Karpas-422 (cell line): ENCODE measurements around the gene ADAT1. TPM values are rescaled to one million over a fixed set of nuclear protein-coding genes. Genes with fewer than 3 reads are reported as not detected.

ENCODE experiments used
- DNase-seq: peaks from one replicate; pipeline ENCODE4 v3.0.0-alpha.2; 2015
- H2AFZ ChIP-seq: fragments of 200-600 bp; sonication (generic); 2 replicates; pipeline ENCODE4 v1.6.1; 2014; ENCODE audit warnings: antibody characterized with exemption, low read length, mixed read lengths
- H3K27ac ChIP-seq: fragments of 200-600 bp; sonication (generic); 2 replicates; pipeline ENCODE4 v1.5.1; 2014; ENCODE audit warnings: mild to moderate bottlenecking, low read length, moderate library complexity
- H3K27me3 ChIP-seq: fragments of 200-600 bp; sonication (generic); 2 replicates; pipeline ENCODE4 v1.6.1; 2014; ENCODE audit warnings: low read length, mixed read lengths
- H3K36me3 ChIP-seq: fragments of 200-600 bp; sonication (generic); 2 replicates; pipeline ENCODE4 v1.6.1; 2014; ENCODE audit warnings: low read length, mixed read lengths; ENCODE audit not compliant: insufficient read depth
- H3K4me1 ChIP-seq: fragments of 200-600 bp; sonication (generic); 2 replicates; pipeline ENCODE4 v1.6.1; 2014; ENCODE audit warnings: mild to moderate bottlenecking, low read length, mixed read lengths
- H3K4me2 ChIP-seq: fragments of 200-600 bp; sonication (generic); 2 replicates; pipeline ENCODE4 v1.6.1; 2014; ENCODE audit warnings: low read length, low read depth, mild to moderate bottlenecking; ENCODE audit not compliant: poor library complexity, severe bottlenecking
- H3K4me3 ChIP-seq: fragments of 200-600 bp; sonication (generic); 2 replicates; pipeline ENCODE4 v1.5.1; 2014; ENCODE audit warnings: mild to moderate bottlenecking, antibody characterized with exemption, low read length, mixed read lengths
- H3K79me2 ChIP-seq: fragments of 200-600 bp; sonication (generic); 2 replicates; pipeline ENCODE4 v1.6.1; 2014; ENCODE audit warnings: mild to moderate bottlenecking, low read length, mixed read lengths
- H3K9ac ChIP-seq: fragments of 200-600 bp; sonication (generic); 2 replicates; pipeline ENCODE4 v1.6.0; 2014; ENCODE audit warnings: low read length
- H3K9me2 ChIP-seq: fragments of 200-600 bp; sonication (generic), shearing (Covaris generic); replicated peaks from 2 replicates; pipeline ENCODE4 v1.6.0; 2014; ENCODE audit warnings: mild to moderate bottlenecking, low read length, moderate library complexity; ENCODE audit not compliant: insufficient read depth
- H3K9me3 ChIP-seq: fragments of 300-700, 200-600 bp; sonication (generic); 2 replicates; pipeline ENCODE4 v1.6.1; 2014; ENCODE audit warnings: low read length, mixed read lengths
- H4K20me1 ChIP-seq: fragments of 200-600 bp; sonication (generic); 2 replicates; pipeline ENCODE4 v1.6.1; 2014; ENCODE audit warnings: mild to moderate bottlenecking, antibody characterized with exemption, low read length, low read depth; ENCODE audit not compliant: insufficient read depth
- total RNA-seq: library from RNA; depleted of rRNA; stranded (reverse); fragments of >200 nt; shearing (Covaris generic); gene quantifications from 2 replicates; pipeline ENCODE4 v1.2.3, GENCODE V29; 2014; ENCODE audit warnings: low replicate concordance

Gene ADAT1
- total RNA-seq, 1 experiment from 2014 or later, result 97.3 TPM

GRCh38 chr16:75647492-75648264 is 24.6 kb upstream of the ADAT1 start, which contains the start of the genes KARS1 and TERF2IP:
Gene KARS1 (minus strand): TSS chr16:75647665. CDS start chr16:75647639, 26 bp downstream.
Gene TERF2IP (plus strand): TSS chr16:75647773. CDS start chr16:75647883, 110 bp downstream.
- no peaks in the 10 kb centered on the region for H3K9me2 ChIP-seq

GRCh38 chr16:75647112-75647491 is 24.0 kb upstream of the ADAT1 start:
- Histone ChIP-seq H3K36me3 (peaks cover 27% of the 10 kb centered on the region; the same call in 1 of the 2 replicates), H4K20me1 (peaks cover 21% of the 10 kb centered on the region), H2AFZ (peak overlapping the region; percentile 69; the same call in 1 of the 2 replicates), H3K27me3 (no peaks in the 10 kb centered on the region), H3K27ac (peak overlapping the region; percentile 39; the same call in 1 of the 2 replicates), H3K9me3 (no peaks in the 10 kb centered on the region), H3K9me2 (no peaks in the 10 kb centered on the region), H3K4me3 (peak overlapping the region; percentile 95), H3K4me1 (peaks cover 50% of the 10 kb centered on the region), H3K79me2 (peaks cover 94% of the 10 kb centered on the region), H3K4me2 (peak overlapping the region; percentile 98), H3K9ac (peak overlapping the region; percentile 96)
- no peak for DNase-seq

More at GRCh38 chr16:75647492-75648264, 24.6 kb upstream of the ADAT1 start, which contains the start of the genes KARS1 and TERF2IP:
- peaks cover 56% of the 10 kb centered on the region for H3K4me1 ChIP-seq
- peak within 1 kb of the TSS; percentile 96 for H3K9ac ChIP-seq
- H3K4me3 ChIP-seq, result peak within 1 kb of the TSS; percentile 95
- DNase-seq, result peak; percentile 97
- peak within 1 kb of the TSS; percentile 69 for H2AFZ ChIP-seq
- no peaks in the 10 kb centered on the region for H3K27me3 ChIP-seq
- H3K4me2 ChIP-seq, result peak within 1 kb of the TSS; percentile 98
- peak within 1 kb of the TSS; percentile 92 for H3K27ac ChIP-seq
- H3K36me3 ChIP-seq, result peaks cover 27% of the 10 kb centered on the region; the same call in 1 of the 2 replicates
- peaks cover 23% of the 10 kb centered on the region for H4K20me1 ChIP-seq
- peaks cover 95% of the 10 kb centered on the region for H3K79me2 ChIP-seq
- H3K9me3 ChIP-seq, result no peaks in the 10 kb centered on the region

GRCh38 chr16:75644240-75645012 is 21.3 kb upstream of the ADAT1 start:
- H2AFZ ChIP-seq, result no peak overlapping the region
- no peak overlapping the region for H3K9ac ChIP-seq
- peaks cover 24% of the 10 kb centered on the region for H3K4me1 ChIP-seq
- peaks cover 85% of the 10 kb centered on the region for H3K79me2 ChIP-seq
- DNase-seq, result no peak
- H3K36me3 ChIP-seq, result peaks cover 45% of the 10 kb centered on the region; the same call in 1 of the 2 replicates
- no peak overlapping the region for H3K4me3 ChIP-seq
- H3K27ac ChIP-seq, result no peak overlapping the region
- H3K9me3 ChIP-seq, result no peaks in the 10 kb centered on the region
- H3K4me2 ChIP-seq, result peak overlapping the region; percentile 98
- H3K9me2 ChIP-seq, result no peaks in the 10 kb centered on the region
- peaks cover 23% of the 10 kb centered on the region for H4K20me1 ChIP-seq
- H3K27me3 ChIP-seq, result no peaks in the 10 kb centered on the region

DNA sequence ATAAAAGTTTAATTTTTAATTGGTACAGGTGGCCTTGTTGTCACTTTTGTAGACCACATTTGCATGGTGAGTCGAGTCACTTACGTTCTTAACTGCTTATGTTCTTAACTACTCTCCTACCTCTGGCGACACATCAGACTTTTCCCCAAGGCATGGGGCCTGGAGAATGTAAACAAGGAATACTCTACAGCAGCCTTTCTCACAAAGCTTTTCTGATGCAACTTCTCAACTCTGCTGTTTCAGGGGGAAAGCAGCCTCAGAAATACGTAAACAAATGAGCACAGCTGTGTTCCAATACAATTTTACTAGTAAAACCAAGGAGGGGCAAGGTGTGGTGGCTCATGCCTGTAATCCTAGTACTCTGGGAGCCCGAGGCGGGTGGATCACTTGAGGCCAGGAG is 17.5 kb upstream of the ADAT1 start:
- Histone ChIP-seq H3K9ac (no peak overlapping the region), H3K79me2 (peaks cover 63% of the 10 kb centered on the region), H3K27me3 (no peaks in the 10 kb centered on the region), H2AFZ (no peak overlapping the region), H3K4me2 (no peak overlapping the region), H3K9me2 (no peaks in the 10 kb centered on the region), H3K36me3 (peaks cover 63% of the 10 kb centered on the region), H3K4me1 (peaks cover 12% of the 10 kb centered on the region), H4K20me1 (peaks cover 20% of the 10 kb centered on the region), H3K4me3 (no peak overlapping the region), H3K27ac (no peak overlapping the region), H3K9me3 (no peaks in the 10 kb centered on the region)
- no peak for DNase-seq

GRCh38 chr16:75635036-75635435 is 12.0 kb upstream of the ADAT1 start:
- Histone ChIP-seq H4K20me1 (no peaks in the 10 kb centered on the region), H3K4me1 (no peaks in the 10 kb centered on the region), H3K4me3 (no peak overlapping the region), H3K27ac (no peak overlapping the region), H2AFZ (no peak overlapping the region), H3K9ac (no peak overlapping the region), H3K79me2 (peaks cover 14% of the 10 kb centered on the region), H3K27me3 (no peaks in the 10 kb centered on the region), H3K9me3 (no peaks in the 10 kb centered on the region), H3K9me2 (no peaks in the 10 kb centered on the region), H3K4me2 (no peak overlapping the region), H3K36me3 (peaks cover 57% of the 10 kb centered on the region)
- no peak for DNase-seq

DNA sequence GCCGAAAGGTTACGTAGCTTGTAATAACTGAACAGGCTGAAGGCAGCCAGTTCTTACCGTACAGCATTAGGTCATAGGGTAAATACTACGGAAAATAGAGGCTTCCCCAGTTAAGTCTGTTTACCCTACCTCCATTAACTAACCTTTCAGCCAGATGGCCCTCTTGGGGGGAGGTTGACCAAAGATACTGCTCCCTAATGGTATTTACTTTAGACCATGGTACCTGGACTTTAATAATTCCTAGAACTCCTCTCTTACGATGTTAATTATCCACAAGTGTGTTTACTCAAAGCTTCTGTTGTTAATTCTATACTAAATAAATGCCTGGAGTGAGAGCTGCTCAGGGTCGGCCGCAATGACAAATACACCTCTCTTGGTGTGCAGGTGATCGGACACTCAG is 9.8 kb upstream of the ADAT1 start:
- H4K20me1 ChIP-seq, result no peaks in the 10 kb centered on the region
- no peaks in the 10 kb centered on the region for H3K4me1 ChIP-seq
- H3K27me3 ChIP-seq, result no peaks in the 10 kb centered on the region
- H3K9ac ChIP-seq, result no peak overlapping the region
- DNase-seq, result no peak
- H2AFZ ChIP-seq, result no peak overlapping the region
- H3K79me2 ChIP-seq, result peaks cover 4% of the 10 kb centered on the region; the same call in 1 of the 2 replicates
- no peak overlapping the region for H3K4me3 ChIP-seq
- H3K9me3 ChIP-seq, result no peaks in the 10 kb centered on the region
- H3K4me2 ChIP-seq, result no peak overlapping the region
- H3K36me3 ChIP-seq, result peaks cover 64% of the 10 kb centered on the region
- no peaks in the 10 kb centered on the region for H3K9me2 ChIP-seq
- no peak overlapping the region for H3K27ac ChIP-seq

DNA sequence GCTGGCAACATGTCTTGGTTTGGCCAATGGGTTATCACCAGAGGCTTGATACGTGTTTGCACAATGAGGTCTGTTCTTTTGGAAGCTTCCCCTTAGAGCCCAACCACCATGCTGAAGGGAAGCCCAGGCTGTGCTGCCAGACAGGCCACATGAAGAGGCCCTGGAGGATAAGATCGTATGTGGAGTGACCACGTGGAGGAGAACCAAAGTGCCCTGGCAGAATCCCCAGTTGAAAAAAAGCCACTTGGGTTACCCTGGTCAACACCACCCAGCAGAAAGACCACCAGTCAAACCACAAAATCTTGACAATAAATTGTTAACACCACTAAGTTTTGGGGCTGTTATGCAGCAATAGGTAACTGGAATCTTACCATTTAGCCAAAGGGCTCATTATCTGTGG is 7.0 kb upstream of the ADAT1 start:
- no peaks in the 10 kb centered on the region for H3K27me3 ChIP-seq
- H3K27ac ChIP-seq, result no peak overlapping the region
- no peaks in the 10 kb centered on the region for H3K9me3 ChIP-seq
- no peak overlapping the region for H2AFZ ChIP-seq
- no peak overlapping the region for H3K4me3 ChIP-seq
- H3K4me2 ChIP-seq, result no peak overlapping the region
- no peak overlapping the region for H3K9ac ChIP-seq
- H3K4me1 ChIP-seq, result no peaks in the 10 kb centered on the region
- no peaks in the 10 kb centered on the region for H4K20me1 ChIP-seq
- DNase-seq, result no peak
- no peaks in the 10 kb centered on the region for H3K9me2 ChIP-seq
- peaks cover 56% of the 10 kb centered on the region for H3K36me3 ChIP-seq
- no peaks in the 10 kb centered on the region for H3K79me2 ChIP-seq

DNA sequence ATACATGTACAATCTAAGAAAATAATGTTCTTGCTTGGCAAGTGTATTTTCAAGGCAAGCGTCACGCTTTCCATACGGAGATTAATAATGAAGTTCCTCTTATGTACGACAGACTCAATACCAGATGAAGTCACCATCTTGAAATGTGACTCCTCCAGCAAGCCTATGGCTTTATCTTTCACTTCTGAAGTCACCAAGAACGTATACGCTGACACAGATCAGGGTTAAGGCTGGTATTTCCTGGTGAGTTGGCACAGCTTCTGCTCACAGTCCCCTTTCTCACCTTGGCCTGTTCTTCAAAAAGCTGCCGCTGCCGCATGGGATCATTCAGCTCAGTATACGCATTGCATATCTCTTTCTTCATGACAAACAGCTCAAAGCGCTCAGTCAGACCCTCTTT is 6.1 kb upstream of the ADAT1 start:
- H3K79me2 ChIP-seq, result no peaks in the 10 kb centered on the region
- no peaks in the 10 kb centered on the region for H3K27me3 ChIP-seq
- no peaks in the 10 kb centered on the region for H3K9me3 ChIP-seq
- no peak overlapping the region for H3K4me2 ChIP-seq
- peaks cover 50% of the 10 kb centered on the region for H3K36me3 ChIP-seq
- no peak for DNase-seq
- H2AFZ ChIP-seq, result no peak overlapping the region
- no peaks in the 10 kb centered on the region for H3K9me2 ChIP-seq
- H3K4me3 ChIP-seq, result no peak overlapping the region
- H3K27ac ChIP-seq, result no peak overlapping the region
- no peak overlapping the region for H3K9ac ChIP-seq
- H4K20me1 ChIP-seq, result no peaks in the 10 kb centered on the region
- no peaks in the 10 kb centered on the region for H3K4me1 ChIP-seq
